ENCODE measurements around the gene TNPO2.

DNA sequence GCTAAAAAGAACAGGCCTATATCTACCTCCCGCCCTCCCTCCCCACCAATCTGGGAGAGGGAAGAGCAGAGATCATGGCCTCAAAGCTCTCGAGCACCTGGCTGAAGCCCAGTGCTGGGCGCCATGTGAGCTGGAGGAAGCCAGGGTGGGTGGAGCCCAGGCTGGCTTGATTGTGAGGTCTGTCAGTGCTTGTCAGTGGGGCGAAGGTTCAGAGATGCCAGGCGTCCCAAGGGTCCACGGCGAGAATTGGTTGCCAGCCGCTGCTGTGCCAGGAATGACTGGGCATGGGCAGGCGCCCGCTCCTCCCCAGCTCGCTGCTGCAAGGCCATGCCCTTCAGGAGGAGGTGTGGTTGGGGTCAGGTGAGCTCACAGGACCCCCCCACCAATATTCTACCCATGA, 39.4 kb upstream of the TNPO2 start:
- TF ChIP-seq, protein P1, sequence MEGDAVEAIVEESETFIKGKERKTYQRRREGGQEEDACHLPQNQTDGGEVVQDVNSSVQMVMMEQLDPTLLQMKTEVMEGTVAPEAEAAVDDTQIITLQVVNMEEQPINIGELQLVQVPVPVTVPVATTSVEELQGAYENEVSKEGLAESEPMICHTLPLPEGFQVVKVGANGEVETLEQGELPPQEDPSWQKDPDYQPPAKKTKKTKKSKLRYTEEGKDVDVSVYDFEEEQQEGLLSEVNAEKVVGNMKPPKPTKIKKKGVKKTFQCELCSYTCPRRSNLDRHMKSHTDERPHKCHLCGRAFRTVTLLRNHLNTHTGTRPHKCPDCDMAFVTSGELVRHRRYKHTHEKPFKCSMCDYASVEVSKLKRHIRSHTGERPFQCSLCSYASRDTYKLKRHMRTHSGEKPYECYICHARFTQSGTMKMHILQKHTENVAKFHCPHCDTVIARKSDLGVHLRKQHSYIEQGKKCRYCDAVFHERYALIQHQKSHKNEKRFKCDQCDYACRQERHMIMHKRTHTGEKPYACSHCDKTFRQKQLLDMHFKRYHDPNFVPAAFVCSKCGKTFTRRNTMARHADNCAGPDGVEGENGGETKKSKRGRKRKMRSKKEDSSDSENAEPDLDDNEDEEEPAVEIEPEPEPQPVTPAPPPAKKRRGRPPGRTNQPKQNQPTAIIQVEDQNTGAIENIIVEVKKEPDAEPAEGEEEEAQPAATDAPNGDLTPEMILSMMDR (IDR thresholded peaks at IDR 0.05), result no peak
- no peak for TF ChIP-seq POLR2A (IDR thresholded peaks at IDR 0.05)
